Measurements from ENCODE around the gene PCCA. TPM values are rescaled to one million over a fixed set of nuclear protein-coding genes. Genes with fewer than 3 reads are reported as not detected.
"Not testable (repeated sequence)": the region's sequence is repeated elsewhere in the genome, so short reads cannot be mapped to it uniquely, and the experiment has no call there.

The PCCA gene
- total RNA-seq, 3 donors from 2014 or later: 46.6 to 69.8 (median 64.7) TPM

GRCh38 chr13:100314132-100314910, 225.4 kb downstream of the PCCA start:
- Histone ChIP-seq H3K4me3 (no peak overlapping the region), H3K36me3 (no peaks in the 10 kb centered on the region), H3K9me3 (no peaks in the 10 kb centered on the region), H3K27me3 (no peaks in the 10 kb centered on the region), H3K27ac (no peak overlapping the region), H3K4me1 (no peaks in the 10 kb centered on the region)
- TF ChIP-seq POLR2A (IDR thresholded peaks at IDR 0.05) (no peak), CTCF (IDR thresholded peaks at IDR 0.05) (no peak), POLR2AphosphoS5 (IDR thresholded peaks at IDR 0.05) (no peak)
- no peak for DNase-seq (ENCODE audit: low spot score in 2 of 2)
- intact Hi-C loops (cut with DNase I; ENCODE audit: low total_unique reads): no loop called here

GRCh38 chr13:100315522-100315921, 226.6 kb downstream of the PCCA start:
- intact Hi-C loops (cut with DNase I; ENCODE audit: low total_unique reads): no loop called here
- DNase-seq (ENCODE audit: low spot score in 2 of 2): no peak
- no peaks in the 10 kb centered on the region for H3K9me3 ChIP-seq
- no peak for TF ChIP-seq POLR2AphosphoS5 (IDR thresholded peaks at IDR 0.05)
- TF ChIP-seq POLR2A (IDR thresholded peaks at IDR 0.05): no peak
- no peak for TF ChIP-seq CTCF (IDR thresholded peaks at IDR 0.05)
- H3K4me1 ChIP-seq: no peaks in the 10 kb centered on the region
- H3K27me3 ChIP-seq: no peaks in the 10 kb centered on the region
- no peaks in the 10 kb centered on the region for H3K36me3 ChIP-seq
- H3K27ac ChIP-seq: no peak overlapping the region
- H3K4me3 ChIP-seq: no peak overlapping the region

- H3K9me3 ChIP-seq; H3K4me3 ChIP-seq; H3K27ac ChIP-seq; intact Hi-C loops (cut with DNase I; ENCODE audit: low total_unique reads); H3K4me1 ChIP-seq; DNase-seq (ENCODE audit: low spot score in 2 of 2); H3K36me3 ChIP-seq; H3K27me3 ChIP-seq: not testable (repeated sequence)
Observed at GRCh38 chr13:100318473-100318872, 229.6 kb downstream of the PCCA start.

GRCh38 chr13:100323937-100324336, 235.0 kb downstream of the PCCA start:
- no peak for DNase-seq (ENCODE audit: low spot score in 2 of 2)
- H3K4me1 ChIP-seq: no peaks in the 10 kb centered on the region
- H3K9me3 ChIP-seq: no peaks in the 10 kb centered on the region
- no peak overlapping the region for H3K27ac ChIP-seq
- no peaks in the 10 kb centered on the region for H3K36me3 ChIP-seq
- no peaks in the 10 kb centered on the region for H3K27me3 ChIP-seq
- TF ChIP-seq POLR2A (IDR thresholded peaks at IDR 0.05): no peak
- TF ChIP-seq POLR2AphosphoS5 (IDR thresholded peaks at IDR 0.05): no peak
- no peak for TF ChIP-seq CTCF (IDR thresholded peaks at IDR 0.05)
- intact Hi-C loops (cut with DNase I; ENCODE audit: low total_unique reads): no loop called here
- no peak overlapping the region for H3K4me3 ChIP-seq

- no peaks in the 10 kb centered on the region for H3K27me3 ChIP-seq
- no peak overlapping the region for H3K27ac ChIP-seq
- TF ChIP-seq CTCF (IDR thresholded peaks at IDR 0.05) (no peak), POLR2A (IDR thresholded peaks at IDR 0.05) (no peak), POLR2AphosphoS5 (IDR thresholded peaks at IDR 0.05) (no peak)
- no peaks in the 10 kb centered on the region for H3K36me3 ChIP-seq
- DNase-seq (ENCODE audit: low spot score in 2 of 2): no peak
- intact Hi-C loops (cut with DNase I; ENCODE audit: low total_unique reads): no loop called here
- H3K4me3 ChIP-seq: no peak overlapping the region
- H3K9me3 ChIP-seq: no peaks in the 10 kb centered on the region
- no peaks in the 10 kb centered on the region for H3K4me1 ChIP-seq
Observed at GRCh38 chr13:100330662-100331061, 241.8 kb downstream of the PCCA start.

Measured in breast epithelium (tissue), 4 donors.